KOPT-K1 (cell line): Measurements from ENCODE around the gene ZNF846.
A peak's percentile ranks its signal among the peaks of the same experiment; 100 is the strongest.
"Not testable (repeated sequence)": the region's sequence is repeated elsewhere in the genome, so short reads cannot be mapped to it uniquely, and the experiment has no call there.

Experiments used
- H3K27ac ChIP-seq: fragments of 200-600 bp; sonication (generic); 2 replicates; pipeline ENCODE4 v1.5.1; 2016; ENCODE audit warnings: antibody characterized with exemption, mild to moderate bottlenecking, low read depth, low read length; ENCODE audit not compliant: poor library complexity, severe bottlenecking
- H3K36me3 ChIP-seq: fragments of 200-600 bp; sonication (generic); 2 replicates; pipeline ENCODE4 v1.5.1; 2017; ENCODE audit warnings: antibody characterized with exemption, mild to moderate bottlenecking, low read length, moderate library complexity; ENCODE audit not compliant: insufficient read depth
- H3K9me3 ChIP-seq: fragments of 200-600 bp; sonication (generic); 2 replicates; pipeline ENCODE4 v1.5.1; 2017; ENCODE audit warnings: antibody characterized with exemption, low read length, mild to moderate bottlenecking; ENCODE audit not compliant: insufficient read depth, poor library complexity, severe bottlenecking

The ZNF846 gene

GRCh38 chr19:9768175-9769112 is at the start of gene ZNF846:
Gene ZNF846 (minus strand): TSS chr19:9768738. CDS start chr19:9764950, 3,788 bp downstream.
- H3K36me3 ChIP-seq, result peaks cover 5% of the 10 kb centered on the region; the same call in 1 of the 2 replicates
- H3K9me3 ChIP-seq, result peaks cover 15% of the 10 kb centered on the region
- peak within 1 kb of the TSS; percentile 90 for H3K27ac ChIP-seq

GRCh38 chr19:9818175-9818733 is 49.7 kb upstream of the ZNF846 start:
- H3K9me3 ChIP-seq, result peaks cover 22% of the 10 kb centered on the region
- H3K27ac ChIP-seq, result peak overlapping the region; percentile 86
- peaks cover 29% of the 10 kb centered on the region for H3K36me3 ChIP-seq

GRCh38 chr19:9811139-9811538 is 42.6 kb upstream of the ZNF846 start:
- H3K9me3 ChIP-seq, result peaks cover 22% of the 10 kb centered on the region
- peaks cover 64% of the 10 kb centered on the region for H3K36me3 ChIP-seq
- no peak overlapping the region for H3K27ac ChIP-seq

GRCh38 chr19:9808855-9809824 is 40.6 kb upstream of the ZNF846 start:
- peaks cover 6% of the 10 kb centered on the region for H3K9me3 ChIP-seq
- peak overlapping the region; percentile 33 for H3K27ac ChIP-seq
- H3K36me3 ChIP-seq, result peaks cover 48% of the 10 kb centered on the region

- peaks cover 38% of the 10 kb centered on the region for H3K36me3 ChIP-seq
- H3K9me3 ChIP-seq, result peaks cover 6% of the 10 kb centered on the region
- no peak overlapping the region for H3K27ac ChIP-seq
Observed at GRCh38 chr19:9806803-9807202, 38.3 kb upstream of the ZNF846 start.

GRCh38 chr19:9801976-9802375 is 33.4 kb upstream of the ZNF846 start:
- H3K27ac ChIP-seq, result no peak overlapping the region
- no peaks in the 10 kb centered on the region for H3K9me3 ChIP-seq
- peaks cover 5% of the 10 kb centered on the region for H3K36me3 ChIP-seq

- Histone ChIP-seq H3K36me3 (no peaks in the 10 kb centered on the region), H3K27ac (no peak overlapping the region), H3K9me3 (no peaks in the 10 kb centered on the region)
Observed at GRCh38 chr19:9799162-9799561, 30.6 kb upstream of the ZNF846 start.

GRCh38 chr19:9797871-9798270 is 29.3 kb upstream of the ZNF846 start:
- Histone ChIP-seq H3K36me3 (no peaks in the 10 kb centered on the region), H3K9me3 (peaks cover 5% of the 10 kb centered on the region), H3K27ac (no peak overlapping the region)

GRCh38 chr19:9796113-9796773 is 27.7 kb upstream of the ZNF846 start:
- Histone ChIP-seq H3K27ac (peak overlapping the region; percentile 24), H3K36me3 (no peaks in the 10 kb centered on the region), H3K9me3 (peaks cover 5% of the 10 kb centered on the region)

GRCh38 chr19:9793071-9793591 is 24.6 kb upstream of the ZNF846 start:
- H3K27ac ChIP-seq, result peak overlapping the region; percentile 62
- no peaks in the 10 kb centered on the region for H3K36me3 ChIP-seq
- H3K9me3 ChIP-seq, result peaks cover 5% of the 10 kb centered on the region

- Histone ChIP-seq H3K36me3 (no peaks in the 10 kb centered on the region), H3K9me3 (peaks cover 5% of the 10 kb centered on the region), H3K27ac (peak overlapping the region; percentile 62)
Observed at GRCh38 chr19:9792206-9793070, 23.9 kb upstream of the ZNF846 start.

GRCh38 chr19:9791552-9792205 is 23.1 kb upstream of the ZNF846 start:
- peaks cover 5% of the 10 kb centered on the region for H3K9me3 ChIP-seq
- H3K27ac ChIP-seq, result peak overlapping the region; percentile 62
- no peaks in the 10 kb centered on the region for H3K36me3 ChIP-seq

- not testable (repeated sequence) for H3K9me3 ChIP-seq, H3K27ac ChIP-seq, H3K36me3 ChIP-seq
Observed at GRCh38 chr19:9791073-9791367, 22.5 kb upstream of the ZNF846 start.
